GM18951 (cell line): ENCODE data around the gene TPPP.
"Not testable (repeated sequence)": the region's sequence is repeated elsewhere in the genome, so short reads cannot be mapped to it uniquely, and the experiment has no call there.

Source experiments
- POLR2A ChIP-seq: IDR thresholded peaks from 4 replicates; pipeline ENCODE4 v1.6.1; 2011; ENCODE audit warnings: mild to moderate bottlenecking; ENCODE audit not compliant: insufficient read length, insufficient read depth; ENCODE audit errors: extremely low read depth
- in situ Hi-C: fragments of 300-500 bp; cut with MboI; formaldehyde crosslinking; loops from one replicate; pipeline ENCODE4 v1.12.0; 2022; ENCODE audit warnings: low sequenced_read_pairs, mixed read lengths, inconsistent platforms; ENCODE audit not compliant: unreplicated experiment

TPPP gene

GRCh38 chr5:693271-694041 is at the start of gene TPPP:
TSS of gene TPPP (minus strand) at chr5:693352. CDS start at chr5:678060, 15,292 bp downstream.
- in situ Hi-C loops: not testable (repeated sequence)

GRCh38 chr5:742276-742675 is 49.1 kb upstream of the TPPP start:
- in situ Hi-C loops: loop anchor here (5.0 kb wide), 1 partner anchor 90 kb away; no protein-coding TSS in a partner anchor

GRCh38 chr5:734145-734544 is 41.0 kb upstream of the TPPP start:
- in situ Hi-C loops: not testable (repeated sequence)

- in situ Hi-C loops: not testable (repeated sequence)
Observed at GRCh38 chr5:732754-733454, 39.8 kb upstream of the TPPP start.

- in situ Hi-C loops: not testable (repeated sequence)
Observed at GRCh38 chr5:729225-729624, 36.1 kb upstream of the TPPP start.

GRCh38 chr5:727087-727486 is 33.9 kb upstream of the TPPP start:
- in situ Hi-C loops: not testable (repeated sequence)

GRCh38 chr5:723865-724264 is 30.7 kb upstream of the TPPP start:
- in situ Hi-C loops: not testable (repeated sequence)

GRCh38 chr5:723309-723708 is 30.2 kb upstream of the TPPP start:
- in situ Hi-C loops: not testable (repeated sequence)

- in situ Hi-C loops: loop anchor here (5.0 kb wide), 1 partner anchor 83 kb away; no protein-coding TSS in a partner anchor
Observed at GRCh38 chr5:719379-719778, 26.2 kb upstream of the TPPP start.

- in situ Hi-C loops: loop anchor here (5.0 kb wide), 1 partner anchor 85 kb away; no protein-coding TSS in a partner anchor
Observed at GRCh38 chr5:717143-717542, 24.0 kb upstream of the TPPP start.

GRCh38 chr5:716740-717139 is 23.6 kb upstream of the TPPP start:
- in situ Hi-C loops: loop anchor here (5.0 kb wide), 1 partner anchor 86 kb away; no protein-coding TSS in a partner anchor

More at GRCh38 chr5:717143-717542, 24.0 kb upstream of the TPPP start:
- no peak for TF ChIP-seq POLR2A

- in situ Hi-C loops: loop anchor here (5.0 kb wide), 1 partner anchor 87 kb away; no protein-coding TSS in a partner anchor
Observed at GRCh38 chr5:715636-716035, 22.5 kb upstream of the TPPP start.

- in situ Hi-C loops: loop anchor here (5.0 kb wide), 1 partner anchor 88 kb away; no protein-coding TSS in a partner anchor
Observed at GRCh38 chr5:714215-715118, 21.3 kb upstream of the TPPP start.

- in situ Hi-C loops: not testable (repeated sequence)
Observed at GRCh38 chr5:713686-714085, 20.5 kb upstream of the TPPP start.

GRCh38 chr5:708848-709517 is 15.8 kb upstream of the TPPP start:
- in situ Hi-C loops: not testable (repeated sequence)

- in situ Hi-C loops: not testable (repeated sequence)
Observed at GRCh38 chr5:708374-708773, 15.2 kb upstream of the TPPP start.

- in situ Hi-C loops: not testable (repeated sequence)
Observed at GRCh38 chr5:706127-706526, 13.0 kb upstream of the TPPP start.

GRCh38 chr5:696753-697702 is 3.9 kb upstream of the TPPP start:
- in situ Hi-C loops: not testable (repeated sequence)
